OCI-LY3 (cell line): ENCODE results near the gene TRPM1.

Source experiments
- H2AFZ ChIP-seq: fragments of 200-600, 300-600 bp; shearing (Covaris generic); 2 replicates; pipeline ENCODE4 v1.6.0; 2014; ENCODE audit warnings: antibody characterized with exemption, low read depth, low read length
- H3K27ac ChIP-seq: fragments of 200-600, 300-600 bp; sonication (generic); 2 replicates; pipeline ENCODE4 v1.5.1; 2014; ENCODE audit warnings: mild to moderate bottlenecking, low read length, moderate library complexity, mixed read lengths
- H3K27me3 ChIP-seq: fragments of 200-600, 300-600 bp; sonication (generic); 2 replicates; pipeline ENCODE4 v1.6.1; 2014; ENCODE audit warnings: low read depth, low read length, mixed read lengths
- H3K36me3 ChIP-seq: fragments of 200-600, 300-600 bp; sonication (generic); replicated peaks from 2 replicates; pipeline ENCODE3; 2014; ENCODE audit warnings: low read depth, low read length, mixed read lengths
- H3K4me1 ChIP-seq: fragments of 300-600, 200-600 bp; sonication (generic); 2 replicates; pipeline ENCODE4 v1.6.1; 2014; ENCODE audit warnings: low read length, mixed read lengths
- H3K4me2 ChIP-seq: fragments of 200-600, 300-600 bp; sonication (generic); 2 replicates; pipeline ENCODE4 v1.6.1; 2014; ENCODE audit warnings: low read length, mixed read lengths
- H3K4me3 ChIP-seq: fragments of 300-600, 200-600 bp; sonication (generic); 2 replicates; pipeline ENCODE4 v1.5.1; 2014; ENCODE audit warnings: antibody characterized with exemption, mild to moderate bottlenecking, low read length, moderate library complexity
- H3K79me2 ChIP-seq: fragments of 300-600, 200-600 bp; shearing (Covaris generic); 2 replicates; pipeline ENCODE4 v1.6.1; 2014; ENCODE audit warnings: mild to moderate bottlenecking, low read length, mixed read lengths
- H3K9ac ChIP-seq: fragments of 300-600, 200-600 bp; shearing (Covaris generic); 2 replicates; pipeline ENCODE4 v1.6.0; 2014; ENCODE audit warnings: mild to moderate bottlenecking, low read length, moderate library complexity
- H3K9me3 ChIP-seq: fragments of 200-600, 300-600 bp; shearing (Covaris generic); 2 replicates; pipeline ENCODE4 v1.6.1; 2014; ENCODE audit warnings: low read length, mixed read lengths; ENCODE audit not compliant: insufficient read depth
- H4K20me1 ChIP-seq: fragments of 200-600, 300-600 bp; sonication (generic); 2 replicates; pipeline ENCODE4 v1.6.1; 2016; ENCODE audit warnings: low read length, mixed read lengths; ENCODE audit not compliant: insufficient read depth
- EZH2phosphoT487 ChIP-seq: fragments of 200-600 bp; shearing (Covaris generic); IDR thresholded peaks from 2 replicates; pipeline ENCODE4 v1.6.1; 2018; ENCODE audit warnings: antibody characterized with exemption, mixed run types, low read depth
- TF ChIP-seq, protein P1 (sequence below): fragments of 200-600, 300-600 bp; sonication (generic); IDR thresholded peaks from 2 replicates; pipeline ENCODE4 v1.5.1; 2014; ENCODE audit warnings: antibody characterized with exemption, low read length, low read depth

Gene TRPM1

DNA sequence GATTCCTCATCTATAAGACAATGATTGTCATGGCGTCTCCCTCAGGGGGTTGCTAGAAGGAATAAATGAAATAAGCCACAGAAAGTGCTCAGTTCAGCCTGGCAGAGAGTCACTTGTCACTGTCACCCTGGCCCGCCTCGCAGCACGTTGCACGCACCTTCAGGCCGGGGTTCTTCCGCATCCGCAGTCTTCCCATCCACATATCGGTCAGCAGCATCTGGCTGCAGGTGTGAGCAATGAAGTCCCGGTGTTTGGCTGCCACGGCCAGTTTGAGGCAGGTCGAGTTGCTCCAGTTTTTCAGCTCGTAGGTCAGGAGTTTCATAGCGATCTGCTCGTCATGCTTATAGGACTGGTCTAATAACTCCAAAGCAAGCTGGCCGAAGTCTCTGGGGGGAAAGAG is 61.6 kb downstream of the TRPM1 start:
- H2AFZ ChIP-seq, result no peak overlapping the region
- no peak overlapping the region for H3K9ac ChIP-seq
- no peaks in the 10 kb centered on the region for H3K4me1 ChIP-seq
- H3K9me3 ChIP-seq, result no peaks in the 10 kb centered on the region
- H4K20me1 ChIP-seq, result no peaks in the 10 kb centered on the region
- no peak overlapping the region for H3K27ac ChIP-seq
- TF ChIP-seq EZH2phosphoT487, result no peak
- TF ChIP-seq, protein P1, sequence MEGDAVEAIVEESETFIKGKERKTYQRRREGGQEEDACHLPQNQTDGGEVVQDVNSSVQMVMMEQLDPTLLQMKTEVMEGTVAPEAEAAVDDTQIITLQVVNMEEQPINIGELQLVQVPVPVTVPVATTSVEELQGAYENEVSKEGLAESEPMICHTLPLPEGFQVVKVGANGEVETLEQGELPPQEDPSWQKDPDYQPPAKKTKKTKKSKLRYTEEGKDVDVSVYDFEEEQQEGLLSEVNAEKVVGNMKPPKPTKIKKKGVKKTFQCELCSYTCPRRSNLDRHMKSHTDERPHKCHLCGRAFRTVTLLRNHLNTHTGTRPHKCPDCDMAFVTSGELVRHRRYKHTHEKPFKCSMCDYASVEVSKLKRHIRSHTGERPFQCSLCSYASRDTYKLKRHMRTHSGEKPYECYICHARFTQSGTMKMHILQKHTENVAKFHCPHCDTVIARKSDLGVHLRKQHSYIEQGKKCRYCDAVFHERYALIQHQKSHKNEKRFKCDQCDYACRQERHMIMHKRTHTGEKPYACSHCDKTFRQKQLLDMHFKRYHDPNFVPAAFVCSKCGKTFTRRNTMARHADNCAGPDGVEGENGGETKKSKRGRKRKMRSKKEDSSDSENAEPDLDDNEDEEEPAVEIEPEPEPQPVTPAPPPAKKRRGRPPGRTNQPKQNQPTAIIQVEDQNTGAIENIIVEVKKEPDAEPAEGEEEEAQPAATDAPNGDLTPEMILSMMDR, result no peak
- H3K4me2 ChIP-seq, result no peak overlapping the region
- H3K4me3 ChIP-seq, result no peak overlapping the region
- no peaks in the 10 kb centered on the region for H3K36me3 ChIP-seq
- 0 out of 2 replicates have a peak, but pooled peaks cover 4% of the 10 kb centered on the region for H3K27me3 ChIP-seq
- H3K79me2 ChIP-seq, result no peaks in the 10 kb centered on the region

DNA sequence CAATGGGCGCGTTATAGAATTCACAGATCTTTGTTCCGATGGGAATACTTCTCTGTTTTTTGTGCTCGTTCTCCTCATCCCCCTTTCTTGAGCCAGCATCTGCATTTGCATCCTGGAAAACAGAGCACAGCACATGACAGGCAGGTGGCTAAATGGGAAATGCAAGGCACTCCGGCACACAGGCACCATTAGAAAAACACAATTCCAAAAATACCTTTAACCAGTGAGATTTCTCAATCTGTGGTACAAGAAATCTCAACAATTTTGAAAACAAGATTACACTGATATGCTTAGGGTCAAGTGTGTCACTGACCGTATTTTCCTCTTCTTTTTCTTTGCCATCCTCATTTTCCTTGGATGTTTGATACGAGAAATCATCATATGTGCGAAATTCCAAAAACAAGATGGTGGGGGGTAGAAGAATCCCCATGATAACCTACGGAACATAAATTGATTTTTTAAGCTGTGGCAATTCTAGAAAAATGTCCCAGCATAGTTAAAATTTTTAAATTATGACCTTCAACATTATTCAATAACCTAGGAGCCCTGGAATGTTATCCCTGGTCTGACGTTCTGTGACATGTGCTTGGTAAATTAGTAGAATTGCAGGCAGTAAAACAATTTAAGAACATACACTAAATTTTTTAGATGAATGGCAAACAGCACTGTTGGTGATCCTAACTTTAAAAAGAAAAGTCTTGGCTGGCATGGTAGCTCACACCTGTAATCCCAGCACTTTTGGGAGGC is 63.6 kb downstream of the TRPM1 start:
- Histone ChIP-seq H3K4me2 (no peak overlapping the region), H3K36me3 (no peaks in the 10 kb centered on the region), H2AFZ (no peak overlapping the region), H3K9me3 (no peaks in the 10 kb centered on the region), H3K4me1 (no peaks in the 10 kb centered on the region), H4K20me1 (no peaks in the 10 kb centered on the region), H3K4me3 (no peak overlapping the region), H3K79me2 (no peaks in the 10 kb centered on the region), H3K27me3 (0 out of 2 replicates have a peak, but pooled peaks cover 4% of the 10 kb centered on the region), H3K9ac (no peak overlapping the region), H3K27ac (no peak overlapping the region)
- TF ChIP-seq, protein P1, result no peak
- TF ChIP-seq EZH2phosphoT487, result no peak

DNA sequence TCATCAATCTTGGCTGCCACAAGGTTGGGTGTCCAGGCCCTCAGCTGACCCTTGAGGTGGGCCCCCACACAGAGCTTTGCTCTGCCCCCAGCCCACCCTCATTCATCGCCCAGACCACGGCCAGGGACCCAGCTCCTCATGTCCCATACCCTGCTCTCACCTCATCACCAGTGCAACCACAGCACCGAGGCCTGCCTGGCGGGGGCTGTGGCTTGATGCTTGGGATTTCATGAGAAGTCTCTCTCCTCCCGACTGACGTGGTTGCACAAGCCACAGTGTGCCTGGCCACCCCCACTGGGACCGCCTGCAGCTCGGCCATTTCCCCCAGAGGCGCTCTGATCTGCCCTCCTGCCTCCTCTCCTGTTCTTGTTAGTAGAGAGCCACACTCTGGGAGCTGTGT is 64.7 kb downstream of the TRPM1 start:
- H3K27ac ChIP-seq, result no peak overlapping the region
- H3K4me2 ChIP-seq, result no peak overlapping the region
- H4K20me1 ChIP-seq, result no peaks in the 10 kb centered on the region
- no peaks in the 10 kb centered on the region for H3K27me3 ChIP-seq
- H3K79me2 ChIP-seq, result no peaks in the 10 kb centered on the region
- H3K4me1 ChIP-seq, result no peaks in the 10 kb centered on the region
- no peak overlapping the region for H3K4me3 ChIP-seq
- H3K9me3 ChIP-seq, result no peaks in the 10 kb centered on the region
- H2AFZ ChIP-seq, result no peak overlapping the region
- TF ChIP-seq EZH2phosphoT487, result no peak
- TF ChIP-seq, protein P1, result no peak
- no peaks in the 10 kb centered on the region for H3K36me3 ChIP-seq
- no peak overlapping the region for H3K9ac ChIP-seq

DNA sequence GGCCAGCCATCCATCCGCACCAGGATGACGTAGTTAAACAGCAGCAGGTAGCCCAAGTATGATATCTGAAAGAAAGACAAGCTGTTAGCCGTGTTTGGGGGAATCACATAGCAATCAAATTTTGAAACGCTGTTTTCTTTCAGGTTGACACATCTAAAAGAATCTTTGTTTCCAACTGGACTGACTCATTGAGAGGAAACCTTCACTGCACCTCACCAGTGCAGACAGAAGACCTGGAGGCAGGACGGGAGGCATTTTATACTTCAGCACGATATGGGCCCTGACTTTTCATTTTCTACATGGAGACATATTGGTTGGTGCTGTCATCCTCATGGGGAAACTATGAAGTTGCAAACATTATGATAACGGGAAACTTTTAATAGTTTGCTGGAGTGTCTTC is 65.9 kb downstream of the TRPM1 start:
- H3K79me2 ChIP-seq, result no peaks in the 10 kb centered on the region
- H4K20me1 ChIP-seq, result no peaks in the 10 kb centered on the region
- no peak overlapping the region for H3K4me3 ChIP-seq
- no peak overlapping the region for H3K27ac ChIP-seq
- no peak overlapping the region for H2AFZ ChIP-seq
- TF ChIP-seq EZH2phosphoT487, result no peak
- TF ChIP-seq, protein P1, result no peak
- H3K9ac ChIP-seq, result no peak overlapping the region
- no peaks in the 10 kb centered on the region for H3K9me3 ChIP-seq
- H3K36me3 ChIP-seq, result no peaks in the 10 kb centered on the region
- H3K4me1 ChIP-seq, result no peaks in the 10 kb centered on the region
- H3K4me2 ChIP-seq, result no peak overlapping the region
- no peaks in the 10 kb centered on the region for H3K27me3 ChIP-seq
